K562 (cell line): ENCODE data around the gene CNNM3. TPM values are rescaled to one million over a fixed set of nuclear protein-coding genes. Genes with fewer than 3 reads are reported as not detected.
A peak's percentile ranks its signal among the peaks of the same experiment; 100 is the strongest.

Experiments used
- ATAC-seq: fragments of 200-7000 bp; cut with Tn5 transposase; 3 replicates; pipeline ENCODE4 v1.9.1; 2020; ENCODE audit warnings: moderate library complexity
- BruUV-seq: library from RNA; stranded (reverse); fragments of 400-500 nt; replicated peaks from 2 replicates; lab custom pipeline; 2021; lab: Mats Ljungman, UMichigan
- CTCF ChIA-PET: fragments of 300-600 bp; formaldehyde crosslinking; extraction: SDS; loops from one replicate; lab custom pipeline; 2021; ENCODE audit warnings: low intra/inter-chr PET ratio; lab: Yijun Ruan, JAX
- POLR2A ChIA-PET: fragments of 300-600, 350-650 bp; sonication (Branson Sonifier 250); formaldehyde crosslinking; extraction: SDS; loops from one replicate; lab custom pipeline; 2021; ENCODE audit warnings: antibody characterized with exemption, inconsistent platforms; lab: Yijun Ruan, JAX
- DNase-seq, 4 experiments: peaks; one replicate each; pipeline versions ENCODE4 v3.0.0 to v3.0.0-alpha.2; 2011 to 2018; ENCODE audit warnings: low spot score in 3 of 4, mixed read lengths in 3 of 4; ENCODE audit errors: extremely low read depth in 1 of 4
- FAIRE-seq: peaks from 2 replicates; lab custom pipeline; 2011; peaks lifted over from hg19 to GRCh38; lab: Jason Lieb, UNC
- H2AFZ ChIP-seq: 2 replicates; pipeline ENCODE4 v1.6.0; 2011; ENCODE audit warnings: low read depth, low read length, control low read depth, inconsistent platforms
- H3K27ac ChIP-seq: fragments of 200-600 bp; 3 replicates; pipeline ENCODE4 v1.8.0; 2011; ENCODE audit warnings: low read depth, mild to moderate bottlenecking, control low read depth, inconsistent platforms, low read length, moderate library complexity, mixed read lengths; ENCODE audit errors: extremely low read depth
- H3K27me3 ChIP-seq, 2 experiments: fragments of 300-600 bp in 1 of 2; 2 replicates in 1 of 2; 3 replicates in 1 of 2; pipeline versions ENCODE4 v1.6.0 to v1.8.0; 2011; ENCODE audit warnings: inconsistent platforms in 2 of 2, low read length in 2 of 2, mild to moderate bottlenecking in 1 of 2, mixed read lengths in 1 of 2, moderate library complexity in 1 of 2; ENCODE audit not compliant: control insufficient read depth in 2 of 2, insufficient read depth in 2 of 2
- H3K36me3 ChIP-seq: fragments of 300-600 bp; 3 replicates; pipeline ENCODE4 v1.8.0; 2011; ENCODE audit warnings: mild to moderate bottlenecking, low read length, inconsistent platforms; ENCODE audit not compliant: control insufficient read depth, insufficient read depth
- H3K4me1 ChIP-seq, 2 experiments: fragments of 200-600 bp in 1 of 2; replicated peaks in 1 of 2; 2 replicates in 1 of 2; 3 replicates in 1 of 2; pipeline versions ENCODE4 v1.5.1 to v1.8.0; 2011; ENCODE audit warnings: inconsistent platforms in 2 of 2, low read length in 2 of 2, mild to moderate bottlenecking in 1 of 2, mixed read lengths in 1 of 2, moderate library complexity in 1 of 2; ENCODE audit not compliant: control insufficient read depth in 2 of 2, insufficient read depth in 2 of 2
- H3K4me2 ChIP-seq: 2 replicates; pipeline ENCODE4 v1.6.1; 2011; ENCODE audit warnings: low read length, control low read depth, inconsistent platforms, mixed read lengths; ENCODE audit not compliant: insufficient read depth
- H3K4me3 ChIP-seq: fragments of 200-600 bp; sonication (generic), shearing (Covaris generic); 2 replicates; pipeline ENCODE4 v1.5.1; 2016; ENCODE audit warnings: control low read depth, inconsistent platforms
- H3K79me2 ChIP-seq: fragments of 200-600 bp; 3 replicates; pipeline ENCODE4 v1.8.0; 2011; ENCODE audit warnings: low read length, inconsistent platforms; ENCODE audit not compliant: control insufficient read depth, insufficient read depth
- H3K9ac ChIP-seq, 2 experiments: 2 replicates each; pipeline versions ENCODE4 v1.6.0 to v1.6.1; 2011; ENCODE audit warnings: low read depth in 2 of 2, low read length in 2 of 2, control low read depth in 1 of 2, inconsistent platforms in 1 of 2, mild to moderate bottlenecking in 1 of 2, mixed read lengths in 1 of 2; ENCODE audit not compliant: insufficient read depth in 1 of 2
- H3K9me1 ChIP-seq: one replicate; pipeline ENCODE4 v1.6.0; 2011; ENCODE audit warnings: inconsistent platforms, mild to moderate bottlenecking, low read length, moderate library complexity; ENCODE audit not compliant: control insufficient read depth, insufficient read depth
- H3K9me3 ChIP-seq: replicated peaks from 2 replicates; pipeline ENCODE4 v1.5.1; 2011; ENCODE audit warnings: low read depth, low read length, inconsistent platforms; ENCODE audit not compliant: control insufficient read depth, insufficient read depth
- H4K20me1 ChIP-seq: replicated peaks from 2 replicates; pipeline ENCODE4 v1.6.1; 2011; ENCODE audit warnings: low read length, inconsistent platforms, mixed read lengths; ENCODE audit not compliant: control insufficient read depth, insufficient read depth
- MIER1 ChIP-seq: fragments of 450-650 bp; IDR thresholded peaks from 2 replicates; pipeline ENCODE4 v1.6.1; 2016; ENCODE audit warnings: antibody characterized with exemption, mild to moderate bottlenecking, low read depth
- WGBS: fragments of 100-300 bp; shearing (Covaris generic); methylation state at CpG from one replicate; pipeline ENCODE4 v1.1.6; 2016; ENCODE audit warnings: low coverage, mixed read lengths; ENCODE audit not compliant: insufficient coverage; ENCODE audit errors: missing lambda C conversion rate; 5-methylcytosine and 5-hydroxymethylcytosine counted together
- in situ Hi-C: fragments of 300-500 bp; cut with MboI; formaldehyde crosslinking; loops from 4 replicates; pipeline ENCODE4 v1.15.0; 2018; ENCODE audit warnings: inconsistent platforms, mixed read lengths
- intact Hi-C: fragments of 100-400 bp; cut with micrococcal nuclease; formaldehyde crosslinking; loops from 2 replicates; pipeline ENCODE4 v1.14.2; 2022
- polyA plus RNA-seq, 8 experiments: library from polyadenylated mRNA; depleted of rRNA in 4 of 8; stranded (reverse) in 5 of 8; unstranded in 3 of 8; fragments of >200 nt; fragmentation: Nextera tagmentation in 2 of 8; fragmentation: Illumina TruSeq in 1 of 8; extraction: Ambion mirVana in 2 of 8; extraction: Trizol in 1 of 8; gene quantifications; 2 replicates each; pipeline versions ENCODE4 v1.2.1 to v1.2.3, GENCODE V29; 2011 to 2014; ENCODE audit warnings: inconsistent platforms in 1 of 8, missing spikeins in 1 of 8
- total RNA-seq, 7 experiments: library from RNA; depleted of rRNA in 6 of 7; stranded (reverse); fragments of >200 nt in 6 of 7; fragmentation: Illumina TruSeq in 2 of 7; extraction: Trizol in 2 of 7; gene quantifications; 2 replicates each; pipeline versions ENCODE4 v1.2.1 to v1.2.3, GENCODE V29; 2011 to 2021; ENCODE audit warnings: low replicate concordance in 1 of 7
- TF ChIP-seq, protein P1 (sequence below): sonication (generic); formaldehyde crosslinking; IDR thresholded peaks from 2 replicates; pipeline ENCODE4 v1.8.1; 2023; ENCODE audit warnings: mild to moderate bottlenecking, missing genetic modification reagents
- TF ChIP-seq, protein P2 (sequence below): sonication (generic); formaldehyde crosslinking; IDR thresholded peaks from 2 replicates; pipeline ENCODE4 v1.8.0; 2023; ENCODE audit warnings: missing genetic modification reagents, mild to moderate bottlenecking, borderline replicate concordance
- TF ChIP-seq, protein P3 (sequence below): conservative IDR thresholded peaks from 2 replicates; pipeline ENCODE4 v1.6.1; 2011; ENCODE audit warnings: low read depth, mild to moderate bottlenecking, low read length; ENCODE audit not compliant: control insufficient read depth
- TF ChIP-seq, protein P4 (sequence below): IDR thresholded peaks from 2 replicates; pipeline ENCODE4 v1.6.1; 2016; ENCODE audit warnings: missing genetic modification characterization, missing compliant biosample characterization

The CNNM3 gene
- total and polyA plus RNA-seq, 9 of the 15 experiments (the other 6 are each of a cell fraction or from before 2014, with no cell fraction given): 1.4 to 16.9 (median 6.5) TPM

DNA sequence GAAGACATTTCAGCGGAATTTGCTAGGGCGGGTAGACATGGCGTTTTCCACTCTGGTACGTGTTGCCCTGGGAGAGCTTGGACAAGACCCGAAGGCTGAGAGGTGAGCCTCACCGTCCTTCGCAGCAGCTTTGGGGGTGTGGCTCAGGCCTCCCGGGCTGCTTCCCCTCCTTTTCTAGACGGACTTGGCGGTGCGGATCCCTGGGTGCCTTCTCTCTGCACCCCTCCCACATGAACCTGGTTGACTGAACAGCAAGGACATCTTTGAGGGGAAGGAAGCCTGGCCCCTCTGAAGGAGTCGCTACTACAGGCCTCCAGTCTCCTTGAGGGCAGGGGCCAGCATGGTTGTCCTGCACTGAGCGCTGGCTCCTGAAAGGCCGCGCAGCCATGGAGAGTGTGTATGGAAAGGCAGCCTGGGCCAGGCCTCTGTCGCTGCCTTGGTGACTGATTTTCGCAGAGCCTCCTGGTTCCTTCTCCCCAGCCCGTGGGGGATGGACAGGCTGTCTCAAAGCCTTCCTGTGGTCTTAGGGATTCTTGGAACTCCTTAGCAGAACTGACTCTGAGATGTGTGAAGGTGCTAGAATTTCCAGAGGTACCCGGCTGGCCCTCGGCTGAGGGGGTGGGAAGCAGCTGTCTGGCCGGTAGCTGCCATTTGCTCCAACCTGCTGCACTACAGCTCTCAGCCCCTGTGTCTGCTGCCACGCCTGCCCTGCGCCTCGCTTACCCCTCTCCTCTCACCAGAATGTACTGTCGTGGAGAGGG, 45.4 kb upstream of the CNNM3 start:
- Histone ChIP-seq H3K4me3 (no peak overlapping the region), H3K36me3 (no peaks in the 10 kb centered on the region), H4K20me1 (no peaks in the 10 kb centered on the region)
- POLR2A ChIA-PET: interaction anchor here (0.8 to 1.4 kb wide), 3 partner anchors 8 to 14 kb away, joined by 3 to 4 read pairs (median 3); partner anchors contain the start of gene CNNM4
- TF ChIP-seq, protein P1, sequence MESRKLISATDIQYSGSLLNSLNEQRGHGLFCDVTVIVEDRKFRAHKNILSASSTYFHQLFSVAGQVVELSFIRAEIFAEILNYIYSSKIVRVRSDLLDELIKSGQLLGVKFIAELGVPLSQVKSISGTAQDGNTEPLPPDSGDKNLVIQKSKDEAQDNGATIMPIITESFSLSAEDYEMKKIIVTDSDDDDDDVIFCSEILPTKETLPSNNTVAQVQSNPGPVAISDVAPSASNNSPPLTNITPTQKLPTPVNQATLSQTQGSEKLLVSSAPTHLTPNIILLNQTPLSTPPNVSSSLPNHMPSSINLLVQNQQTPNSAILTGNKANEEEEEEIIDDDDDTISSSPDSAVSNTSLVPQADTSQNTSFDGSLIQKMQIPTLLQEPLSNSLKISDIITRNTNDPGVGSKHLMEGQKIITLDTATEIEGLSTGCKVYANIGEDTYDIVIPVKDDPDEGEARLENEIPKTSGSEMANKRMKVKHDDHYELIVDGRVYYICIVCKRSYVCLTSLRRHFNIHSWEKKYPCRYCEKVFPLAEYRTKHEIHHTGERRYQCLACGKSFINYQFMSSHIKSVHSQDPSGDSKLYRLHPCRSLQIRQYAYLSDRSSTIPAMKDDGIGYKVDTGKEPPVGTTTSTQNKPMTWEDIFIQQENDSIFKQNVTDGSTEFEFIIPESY (CRISPR knock-in tag): peak; percentile 57; the same call in 1 of the 2 replicates
- TF ChIP-seq, protein P2, sequence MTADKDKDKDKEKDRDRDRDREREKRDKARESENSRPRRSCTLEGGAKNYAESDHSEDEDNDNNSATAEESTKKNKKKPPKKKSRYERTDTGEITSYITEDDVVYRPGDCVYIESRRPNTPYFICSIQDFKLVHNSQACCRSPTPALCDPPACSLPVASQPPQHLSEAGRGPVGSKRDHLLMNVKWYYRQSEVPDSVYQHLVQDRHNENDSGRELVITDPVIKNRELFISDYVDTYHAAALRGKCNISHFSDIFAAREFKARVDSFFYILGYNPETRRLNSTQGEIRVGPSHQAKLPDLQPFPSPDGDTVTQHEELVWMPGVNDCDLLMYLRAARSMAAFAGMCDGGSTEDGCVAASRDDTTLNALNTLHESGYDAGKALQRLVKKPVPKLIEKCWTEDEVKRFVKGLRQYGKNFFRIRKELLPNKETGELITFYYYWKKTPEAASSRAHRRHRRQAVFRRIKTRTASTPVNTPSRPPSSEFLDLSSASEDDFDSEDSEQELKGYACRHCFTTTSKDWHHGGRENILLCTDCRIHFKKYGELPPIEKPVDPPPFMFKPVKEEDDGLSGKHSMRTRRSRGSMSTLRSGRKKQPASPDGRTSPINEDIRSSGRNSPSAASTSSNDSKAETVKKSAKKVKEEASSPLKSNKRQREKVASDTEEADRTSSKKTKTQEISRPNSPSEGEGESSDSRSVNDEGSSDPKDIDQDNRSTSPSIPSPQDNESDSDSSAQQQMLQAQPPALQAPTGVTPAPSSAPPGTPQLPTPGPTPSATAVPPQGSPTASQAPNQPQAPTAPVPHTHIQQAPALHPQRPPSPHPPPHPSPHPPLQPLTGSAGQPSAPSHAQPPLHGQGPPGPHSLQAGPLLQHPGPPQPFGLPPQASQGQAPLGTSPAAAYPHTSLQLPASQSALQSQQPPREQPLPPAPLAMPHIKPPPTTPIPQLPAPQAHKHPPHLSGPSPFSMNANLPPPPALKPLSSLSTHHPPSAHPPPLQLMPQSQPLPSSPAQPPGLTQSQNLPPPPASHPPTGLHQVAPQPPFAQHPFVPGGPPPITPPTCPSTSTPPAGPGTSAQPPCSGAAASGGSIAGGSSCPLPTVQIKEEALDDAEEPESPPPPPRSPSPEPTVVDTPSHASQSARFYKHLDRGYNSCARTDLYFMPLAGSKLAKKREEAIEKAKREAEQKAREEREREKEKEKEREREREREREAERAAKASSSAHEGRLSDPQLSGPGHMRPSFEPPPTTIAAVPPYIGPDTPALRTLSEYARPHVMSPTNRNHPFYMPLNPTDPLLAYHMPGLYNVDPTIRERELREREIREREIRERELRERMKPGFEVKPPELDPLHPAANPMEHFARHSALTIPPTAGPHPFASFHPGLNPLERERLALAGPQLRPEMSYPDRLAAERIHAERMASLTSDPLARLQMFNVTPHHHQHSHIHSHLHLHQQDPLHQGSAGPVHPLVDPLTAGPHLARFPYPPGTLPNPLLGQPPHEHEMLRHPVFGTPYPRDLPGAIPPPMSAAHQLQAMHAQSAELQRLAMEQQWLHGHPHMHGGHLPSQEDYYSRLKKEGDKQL: no peak
- TF ChIP-seq, protein P3, sequence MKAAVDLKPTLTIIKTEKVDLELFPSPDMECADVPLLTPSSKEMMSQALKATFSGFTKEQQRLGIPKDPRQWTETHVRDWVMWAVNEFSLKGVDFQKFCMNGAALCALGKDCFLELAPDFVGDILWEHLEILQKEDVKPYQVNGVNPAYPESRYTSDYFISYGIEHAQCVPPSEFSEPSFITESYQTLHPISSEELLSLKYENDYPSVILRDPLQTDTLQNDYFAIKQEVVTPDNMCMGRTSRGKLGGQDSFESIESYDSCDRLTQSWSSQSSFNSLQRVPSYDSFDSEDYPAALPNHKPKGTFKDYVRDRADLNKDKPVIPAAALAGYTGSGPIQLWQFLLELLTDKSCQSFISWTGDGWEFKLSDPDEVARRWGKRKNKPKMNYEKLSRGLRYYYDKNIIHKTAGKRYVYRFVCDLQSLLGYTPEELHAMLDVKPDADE: no peak
- TF ChIP-seq, protein P4, sequence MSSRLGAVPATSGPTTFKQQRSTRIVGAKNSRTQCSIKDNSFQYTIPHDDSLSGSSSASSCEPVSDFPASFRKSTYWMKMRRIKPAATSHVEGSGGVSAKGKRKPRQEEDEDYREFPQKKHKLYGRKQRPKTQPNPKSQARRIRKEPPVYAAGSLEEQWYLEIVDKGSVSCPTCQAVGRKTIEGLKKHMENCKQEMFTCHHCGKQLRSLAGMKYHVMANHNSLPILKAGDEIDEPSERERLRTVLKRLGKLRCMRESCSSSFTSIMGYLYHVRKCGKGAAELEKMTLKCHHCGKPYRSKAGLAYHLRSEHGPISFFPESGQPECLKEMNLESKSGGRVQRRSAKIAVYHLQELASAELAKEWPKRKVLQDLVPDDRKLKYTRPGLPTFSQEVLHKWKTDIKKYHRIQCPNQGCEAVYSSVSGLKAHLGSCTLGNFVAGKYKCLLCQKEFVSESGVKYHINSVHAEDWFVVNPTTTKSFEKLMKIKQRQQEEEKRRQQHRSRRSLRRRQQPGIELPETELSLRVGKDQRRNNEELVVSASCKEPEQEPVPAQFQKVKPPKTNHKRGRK (tag): no peak
- no peak for TF ChIP-seq MIER1
- TF ChIP-seq, all 486 proteins: peak for 1
- BruUV-seq: no TSS peak
- Histone ChIP-seq H3K27ac (no peak overlapping the region), H2AFZ (no peak overlapping the region), H3K9me1 (no peaks in the 10 kb centered on the region), H3K79me2 (no peaks in the 10 kb centered on the region; the same call in 2 of the 3 replicates), H3K27me3 (no peaks in the 10 kb centered on the region), H3K9ac (peak overlapping the region in 1 of 2 experiments; percentile 80; a peak in 2 of 4 replicates), H3K4me2 (no peak overlapping the region), H3K9me3 (no peaks in the 10 kb centered on the region), H3K4me1 (peaks cover 0 to 20% of the 10 kb centered on the region in 2 experiments; a peak in 3 of 5 replicates)
- CTCF ChIA-PET: no interaction called here
- WGBS: 75% methylated on average over 20 of the region's 25 CpGs
- no peak for DNase-seq
- peak; percentile 16; the same call in 1 of the 3 replicates for ATAC-seq
- FAIRE-seq: no peak
- in situ Hi-C loops: no loop called here
- intact Hi-C loops: no loop called here
